GM18508 (cell line): ENCODE measurements around the gene NT5C1A.

Experiments
- ATAC-seq: cut with Tn5 transposase; IDR thresholded peaks from one replicate; pipeline ENCODE4 v1.9.1; 2021; ENCODE audit warnings: moderate number of reproducible peaks; ENCODE audit not compliant: insufficient read depth, unreplicated experiment

Gene NT5C1A

DNA sequence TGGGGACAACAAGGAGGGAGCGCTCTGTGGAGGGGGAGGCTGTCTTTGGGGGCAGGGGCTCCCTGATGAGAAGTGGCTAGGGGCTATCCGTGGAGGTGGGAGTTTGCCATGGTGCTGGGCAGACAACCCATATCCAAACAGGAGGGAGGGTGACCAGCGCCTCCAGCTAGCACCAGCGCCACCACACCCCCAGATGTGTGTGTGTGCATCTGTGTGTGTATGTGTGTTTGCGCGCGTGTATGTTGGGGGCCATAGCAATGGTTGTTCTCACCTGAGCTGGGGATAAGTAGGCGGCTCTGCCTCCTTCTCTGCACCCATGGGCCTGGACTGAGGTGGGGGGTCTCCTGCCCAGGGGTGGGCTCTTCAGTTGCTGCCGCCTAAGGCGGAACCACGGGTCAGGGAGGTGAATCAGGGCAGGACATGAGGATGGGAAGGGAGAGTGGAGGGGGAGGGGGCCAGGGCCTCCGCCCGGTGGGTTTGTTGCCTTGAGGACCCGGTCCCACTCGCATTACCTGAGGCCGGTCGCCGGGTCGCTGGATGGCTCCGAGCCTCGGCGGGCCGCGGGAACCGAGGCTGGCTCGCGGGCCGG is 19.0 kb upstream of the NT5C1A start:
- ATAC-seq, result no peak

DNA sequence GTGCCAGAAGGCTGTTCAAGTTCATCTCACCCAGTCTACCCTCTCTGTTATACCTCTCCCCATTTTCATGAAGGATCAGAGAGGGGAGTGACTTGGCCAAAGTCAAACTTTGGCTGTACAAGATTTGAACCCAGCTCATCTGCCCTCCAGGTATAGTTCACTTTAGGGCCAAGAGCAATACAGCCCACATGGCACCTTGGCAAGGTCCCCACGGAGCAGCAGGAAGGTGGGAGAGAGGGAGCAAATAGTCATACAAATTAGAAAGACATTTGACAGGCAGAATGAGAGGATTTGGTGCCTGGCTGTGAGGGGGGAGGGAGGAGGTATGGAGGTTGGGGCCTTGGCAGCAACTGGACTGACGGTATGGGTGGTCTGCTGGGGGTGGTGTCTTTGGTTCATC is 18.3 kb upstream of the NT5C1A start:
- ATAC-seq, result no peak

DNA sequence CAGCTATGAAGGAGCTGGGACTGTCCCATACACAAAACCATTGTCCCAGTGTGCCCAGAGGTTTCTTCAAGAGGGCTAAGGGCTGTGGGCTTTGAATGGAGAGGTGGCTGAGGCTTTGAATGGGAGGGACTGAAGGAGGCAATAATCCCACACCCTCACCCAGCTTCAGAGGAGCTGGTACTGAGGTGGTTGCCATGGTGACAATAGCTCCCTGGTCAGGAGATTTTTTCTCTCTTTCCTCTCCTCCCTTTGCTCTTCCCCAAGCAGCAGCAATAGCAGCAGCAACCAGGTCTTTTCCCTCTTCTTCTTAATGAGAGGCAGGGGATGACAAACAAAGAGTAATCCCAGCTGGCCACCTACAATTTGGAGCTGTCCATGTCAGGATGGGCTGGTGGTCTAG is 17.7 kb upstream of the NT5C1A start:
- no peak for ATAC-seq

DNA sequence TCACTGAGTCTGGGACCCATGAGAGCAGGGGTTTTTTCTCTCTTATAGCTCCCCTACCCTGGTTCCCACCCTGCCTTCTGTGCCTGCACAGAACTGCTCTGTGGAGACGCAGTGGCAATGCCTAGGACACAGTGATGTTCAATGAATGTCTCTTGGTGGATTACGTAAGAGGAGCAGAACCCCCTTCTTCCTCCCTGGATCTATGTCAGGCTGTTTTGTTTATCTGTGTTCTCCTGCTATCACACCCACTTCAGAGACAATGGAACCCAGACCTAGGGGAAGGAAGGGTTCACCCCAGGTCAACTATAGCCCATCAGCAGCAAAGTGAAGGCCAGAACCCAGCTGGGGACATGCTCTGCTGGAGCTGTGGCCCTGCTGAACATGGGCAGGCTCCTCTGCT is 17.3 kb upstream of the NT5C1A start:
- no peak for ATAC-seq

DNA sequence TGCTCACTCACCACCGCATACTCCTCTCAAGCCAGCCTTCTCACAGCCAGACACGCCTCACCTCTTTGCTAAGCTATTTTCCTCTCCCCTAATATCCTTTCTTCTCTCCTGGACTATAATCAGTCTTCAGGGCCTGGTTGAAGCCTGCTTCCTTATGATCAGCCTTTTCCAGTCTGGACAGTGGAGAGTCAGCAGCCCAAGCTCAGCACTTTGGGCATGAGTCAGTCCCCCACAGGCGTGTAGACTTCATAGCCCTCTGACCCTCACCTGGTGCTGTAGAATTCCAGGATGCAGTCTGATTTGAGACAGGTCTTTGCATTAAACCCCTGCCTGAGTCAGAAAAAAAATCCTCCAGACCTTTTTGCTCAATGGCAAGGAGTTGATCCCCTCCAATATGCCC is 16.8 kb upstream of the NT5C1A start:
- no peak for ATAC-seq

DNA sequence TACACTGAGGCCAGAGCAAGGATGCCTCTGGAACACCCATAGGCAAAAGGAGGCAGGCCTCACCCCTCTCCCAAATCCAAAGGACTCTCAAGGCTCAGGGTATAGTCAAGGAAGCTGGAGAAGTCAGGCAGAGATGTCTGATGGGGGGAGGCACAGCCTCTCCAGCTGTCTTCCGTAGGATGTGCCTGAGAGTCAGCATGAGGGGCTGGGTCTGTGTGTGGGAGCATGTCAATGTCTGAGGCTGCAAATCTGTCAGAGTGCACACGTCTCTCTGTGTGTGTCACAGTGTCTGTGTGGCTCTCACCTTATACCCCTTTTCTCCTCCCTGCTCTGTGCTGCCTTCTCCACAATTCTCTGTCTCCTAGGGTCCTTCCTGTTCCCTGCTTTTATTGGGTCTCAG is 15.3 kb upstream of the NT5C1A start:
- ATAC-seq, result no peak

DNA sequence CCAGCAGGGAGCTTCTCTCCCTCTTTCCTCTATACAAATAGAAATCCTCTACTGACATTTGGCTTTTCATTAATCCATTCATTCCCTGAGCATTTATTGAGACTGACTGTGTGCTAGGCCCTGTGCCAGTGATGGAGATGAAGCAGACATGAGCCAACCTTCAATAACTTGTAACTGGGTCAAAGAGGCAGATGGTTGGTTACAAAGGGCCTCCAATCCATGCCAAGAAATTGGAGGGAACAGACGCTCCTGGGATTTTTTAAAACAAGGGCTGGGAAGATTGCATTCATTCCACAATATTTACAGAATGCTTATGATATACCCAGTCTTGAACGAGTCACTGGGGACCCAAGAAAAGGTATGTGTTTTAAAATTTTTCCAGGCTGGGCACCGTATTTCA is 13.2 kb upstream of the NT5C1A start:
- ATAC-seq, result no peak

DNA sequence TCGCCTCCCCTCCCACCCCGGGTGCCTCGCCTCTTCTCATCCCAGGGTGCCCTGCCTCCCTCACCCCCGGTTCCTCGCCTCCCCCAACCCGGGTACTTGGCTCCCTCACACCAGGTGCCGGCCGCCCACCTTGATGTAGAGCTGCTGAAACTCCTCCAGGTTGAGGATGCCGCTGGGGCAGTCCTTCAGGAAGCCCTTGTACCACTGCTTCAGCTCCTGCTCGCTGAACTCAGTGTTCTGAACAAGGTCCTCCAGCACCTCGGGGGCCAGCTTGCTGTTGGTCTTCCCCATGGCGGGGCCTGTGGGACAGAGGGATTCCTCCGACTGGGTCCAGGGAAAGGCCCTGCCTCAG is 12.4 kb upstream of the NT5C1A start:
- no peak for ATAC-seq

DNA sequence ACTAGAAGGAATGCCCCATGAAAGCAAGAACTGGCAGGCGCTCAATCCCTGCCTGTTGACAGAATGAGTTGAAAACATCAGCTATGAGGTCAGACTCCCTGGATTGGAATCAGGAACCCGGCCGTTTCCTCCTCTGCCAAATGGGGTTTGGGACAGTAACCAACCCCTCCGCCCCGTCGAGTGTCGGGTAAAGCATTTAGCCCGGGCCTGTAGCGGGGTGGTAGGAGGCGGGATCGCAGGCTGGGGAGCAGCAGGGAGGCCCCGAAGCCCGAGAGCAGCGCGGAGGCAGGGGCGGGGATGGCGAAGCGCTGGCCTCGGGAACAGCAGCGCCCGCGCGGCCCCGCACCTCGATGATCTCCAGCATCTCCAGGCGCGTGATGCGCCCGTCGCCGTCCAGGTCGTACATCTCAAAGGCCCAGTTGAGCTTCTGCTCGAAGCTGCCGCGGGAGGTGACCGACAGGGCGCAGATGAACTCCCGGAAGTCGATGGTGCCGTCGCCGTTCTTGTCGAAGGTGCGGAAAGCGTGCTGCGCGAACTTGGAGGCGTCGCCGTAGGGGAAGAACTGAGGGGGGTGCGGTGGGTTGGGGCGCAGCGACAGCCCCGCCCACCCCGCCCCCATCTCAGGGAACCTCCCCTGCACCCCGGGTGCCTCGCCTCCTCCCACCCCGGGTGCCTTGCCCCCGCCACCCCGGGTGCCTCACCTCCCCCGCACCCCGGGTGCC is 11.8 kb upstream of the NT5C1A start:
- ATAC-seq, result no peak

DNA sequence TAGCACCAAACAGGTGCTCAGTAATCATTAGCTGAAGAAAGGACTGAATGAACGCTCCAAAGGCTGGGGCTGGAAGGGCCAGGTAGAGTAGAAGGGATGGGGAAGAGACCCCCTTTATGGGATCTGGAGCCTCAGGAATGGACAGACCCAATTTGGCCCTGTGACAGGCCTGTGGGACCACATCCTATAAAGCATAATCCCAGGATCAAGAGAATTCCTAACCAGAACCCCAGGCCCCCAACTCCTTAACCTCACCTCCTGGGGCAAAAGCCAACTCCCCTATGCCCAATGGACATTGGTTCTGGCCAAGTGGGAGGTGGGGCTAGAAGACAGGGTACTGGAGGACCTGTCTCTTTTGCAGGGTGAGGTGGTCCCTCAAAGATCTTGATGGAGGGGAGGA is 10.1 kb upstream of the NT5C1A start:
- ATAC-seq, result no peak

DNA sequence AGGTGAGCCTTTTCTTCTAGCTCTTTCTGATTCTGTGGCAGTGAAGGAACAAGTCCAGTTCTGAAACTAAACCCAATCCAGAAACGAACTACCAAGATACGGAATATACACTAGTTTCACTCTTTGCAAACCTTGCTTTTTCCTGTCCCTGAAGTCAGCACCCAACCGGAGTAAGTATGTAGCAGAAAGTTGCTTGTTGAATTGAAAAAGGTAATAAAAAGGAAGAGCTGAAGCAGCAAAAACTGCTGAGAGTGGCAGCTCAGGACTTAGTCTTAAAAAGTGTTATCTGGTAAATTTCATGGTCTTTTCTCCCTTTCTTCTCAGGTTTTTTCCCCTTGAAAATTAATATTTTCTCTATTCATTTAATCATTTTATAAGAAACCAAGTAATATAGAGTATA is 9.4 kb upstream of the NT5C1A start:
- ATAC-seq, result no peak

DNA sequence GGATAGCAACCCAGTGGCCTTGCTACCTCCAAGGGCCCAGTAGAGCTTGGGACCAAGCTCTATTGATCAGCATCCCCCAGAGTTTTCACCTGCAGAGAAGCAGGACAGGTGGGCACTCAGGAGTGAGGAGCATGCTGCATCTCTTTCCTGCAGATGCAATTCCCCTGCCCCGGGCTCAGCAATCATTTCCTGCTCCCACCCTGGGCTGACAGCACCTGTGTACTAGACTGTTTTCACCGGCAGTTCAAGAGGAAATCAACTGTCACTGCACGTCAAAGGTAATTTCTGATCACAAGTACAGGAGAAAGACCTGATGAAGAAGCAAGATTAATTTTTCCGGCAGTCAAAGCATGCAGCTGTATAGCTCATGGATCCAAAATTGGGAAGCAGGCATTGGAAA is 8.8 kb upstream of the NT5C1A start:
- no peak for ATAC-seq

DNA sequence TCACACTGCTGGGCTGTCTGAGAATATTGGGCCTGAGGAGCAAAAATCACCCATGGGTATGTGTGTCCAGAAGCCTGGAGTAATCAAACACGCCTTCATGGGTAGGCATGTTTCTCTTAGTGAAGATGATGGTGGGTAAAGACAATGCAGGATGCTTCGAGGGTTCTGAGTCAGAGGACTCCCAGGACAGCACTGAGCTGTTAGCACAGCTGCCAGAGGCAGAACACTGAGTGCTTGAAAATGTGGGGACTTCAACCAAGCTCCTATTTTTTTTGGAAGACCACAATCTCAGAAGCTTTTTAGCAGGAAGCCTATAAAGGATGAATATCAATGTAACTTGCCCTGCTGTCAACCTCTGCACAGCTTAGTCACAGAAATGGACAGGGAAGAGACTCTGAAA is 7.9 kb upstream of the NT5C1A start:
- no peak for ATAC-seq

DNA sequence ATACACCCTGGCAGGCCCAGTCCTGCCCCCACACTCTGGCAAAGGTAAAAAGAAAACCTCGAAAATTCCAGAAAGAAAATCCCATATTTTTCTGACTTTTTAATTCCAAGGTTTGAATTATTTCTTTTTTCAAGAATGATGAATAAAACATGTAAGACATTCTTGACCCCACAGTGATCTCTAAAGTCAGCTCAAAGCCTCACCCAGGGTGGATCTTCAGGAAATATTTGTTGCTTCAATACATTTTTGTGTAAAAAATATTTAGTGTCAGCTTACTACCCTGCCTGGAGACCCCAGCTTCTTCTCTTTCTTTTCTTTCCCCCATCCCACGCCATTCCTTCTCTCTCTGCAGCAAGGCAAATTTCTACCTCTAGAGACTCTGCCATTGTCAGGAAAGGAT is 7.0 kb upstream of the NT5C1A start:
- ATAC-seq, result no peak

DNA sequence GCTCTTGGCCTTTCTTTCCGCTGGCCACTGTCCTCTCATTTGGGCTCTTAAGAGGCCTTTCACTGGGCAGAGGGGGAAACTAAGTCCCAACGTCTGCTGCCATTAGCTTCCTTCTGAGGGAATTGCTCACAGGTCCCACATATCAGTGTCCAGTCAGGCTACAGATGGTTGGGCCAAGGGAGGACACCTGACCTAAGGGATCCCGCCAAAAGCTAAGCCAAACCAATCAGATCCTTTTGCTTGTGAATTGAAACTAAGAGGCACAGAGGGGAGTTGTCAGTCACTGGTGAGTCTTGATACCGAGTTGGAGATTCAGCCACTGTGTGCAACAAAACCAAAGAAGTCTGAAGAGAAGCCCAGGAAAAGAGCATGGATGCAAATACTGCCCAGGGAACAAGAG is 5.7 kb upstream of the NT5C1A start:
- ATAC-seq, result no peak

DNA sequence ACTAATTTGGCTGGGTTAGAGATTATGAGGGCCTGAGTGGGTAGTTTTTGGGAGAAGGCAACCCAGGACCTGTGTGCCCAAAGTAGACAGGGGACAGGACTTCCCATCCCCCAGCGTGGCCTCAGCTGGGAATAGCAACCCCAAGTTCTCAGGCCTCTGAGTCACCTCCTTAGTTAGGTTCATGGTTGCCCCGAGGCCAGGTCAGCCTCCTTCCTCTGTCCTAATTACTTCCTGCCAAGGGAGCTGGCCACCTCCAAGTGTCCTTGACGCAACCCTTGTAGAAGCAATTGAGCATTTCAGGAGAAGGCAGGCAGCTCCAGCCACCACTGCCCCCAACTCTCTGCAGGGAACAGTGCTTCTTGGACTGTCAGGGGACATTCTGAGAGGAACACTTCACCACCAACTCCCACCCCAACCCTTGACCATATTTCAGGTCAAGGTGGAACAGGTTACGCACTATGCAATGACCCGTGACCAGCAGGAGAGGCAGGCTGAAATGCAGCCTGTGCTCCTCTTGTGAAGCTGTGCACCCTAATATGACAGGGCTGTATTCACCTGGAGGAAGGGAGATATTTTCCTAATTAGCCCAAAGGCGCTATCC is 5.1 kb upstream of the NT5C1A start:
- ATAC-seq, result no peak

DNA sequence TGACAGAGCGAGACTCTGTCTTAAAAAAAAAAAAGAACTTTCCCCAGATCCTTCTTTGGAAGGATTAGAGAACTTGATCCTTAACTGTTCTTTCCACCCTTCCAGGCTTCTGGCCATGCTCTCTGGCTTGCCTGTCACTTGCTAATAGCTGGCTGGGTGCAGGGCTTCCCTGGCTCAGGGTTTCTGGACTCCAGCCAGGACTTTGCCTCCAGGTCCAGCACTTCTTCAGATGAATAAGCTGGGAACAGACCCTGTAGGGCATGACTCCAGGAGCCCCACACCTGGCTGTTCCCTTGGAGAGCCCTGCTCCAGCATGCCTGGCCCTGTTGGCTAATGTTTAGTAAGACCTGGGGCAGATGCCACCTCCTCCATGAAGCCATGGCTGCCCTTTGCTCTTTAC is 3.3 kb upstream of the NT5C1A start:
- no peak for ATAC-seq

DNA sequence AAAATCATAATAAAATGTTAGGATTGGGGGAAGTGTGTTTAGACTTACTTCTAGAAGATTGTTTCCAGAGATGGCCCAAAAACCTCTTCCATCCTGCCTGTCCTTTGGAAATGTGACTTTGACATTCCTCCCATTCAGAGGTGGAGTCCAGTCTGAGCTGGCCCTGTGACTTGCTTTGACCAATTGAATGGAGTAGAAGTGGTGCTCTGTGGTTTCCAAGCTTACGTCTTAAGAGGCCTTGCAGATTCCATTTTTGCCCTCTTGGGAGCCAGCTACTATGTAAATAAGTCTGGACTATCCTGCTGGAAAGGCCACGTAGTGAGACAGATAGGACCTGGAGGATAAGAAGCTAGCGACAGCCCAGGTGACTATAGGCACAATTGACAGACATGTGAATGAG is 1.3 kb upstream of the NT5C1A start:
- no peak for ATAC-seq

DNA sequence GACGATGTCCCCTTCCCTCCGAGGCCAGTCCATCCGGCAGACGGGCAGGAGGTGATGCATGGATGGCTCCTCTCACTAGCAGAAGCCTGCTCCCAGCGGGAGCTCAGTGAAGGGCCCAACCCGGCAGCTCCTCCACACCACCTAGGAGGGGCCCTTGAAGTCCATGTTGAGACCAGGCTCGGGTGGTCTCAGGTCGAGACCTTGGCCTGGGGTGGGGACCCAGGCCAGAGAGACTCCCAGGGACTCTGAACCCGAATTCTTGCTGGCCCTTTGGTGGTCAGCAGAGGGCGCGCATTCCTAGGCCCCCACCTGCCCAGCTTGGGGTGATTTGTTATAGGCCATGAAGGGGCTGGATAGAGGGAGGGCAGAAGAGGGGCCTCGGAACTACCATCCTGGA is 642 bp upstream of the NT5C1A start:
- ATAC-seq, result no peak

DNA sequence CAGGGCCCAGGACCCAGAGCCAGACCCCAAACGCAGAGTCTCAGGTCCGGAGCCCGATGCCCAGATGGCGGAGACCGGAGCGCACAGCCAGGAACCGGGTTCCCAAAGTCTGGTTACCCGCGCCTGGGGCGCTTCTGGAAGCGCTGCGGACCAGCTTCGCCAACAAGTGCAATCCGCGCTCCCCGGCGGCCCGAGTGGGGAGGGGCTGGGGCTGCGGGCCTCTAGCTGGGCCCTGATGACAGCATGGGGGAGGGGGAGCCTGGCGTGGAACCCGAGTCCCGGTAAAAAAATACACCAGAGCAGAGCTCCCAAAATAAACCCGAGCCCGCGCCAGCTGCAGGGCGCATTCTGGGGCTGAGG is 494 bp downstream of the NT5C1A start:
- no peak for ATAC-seq

DNA sequence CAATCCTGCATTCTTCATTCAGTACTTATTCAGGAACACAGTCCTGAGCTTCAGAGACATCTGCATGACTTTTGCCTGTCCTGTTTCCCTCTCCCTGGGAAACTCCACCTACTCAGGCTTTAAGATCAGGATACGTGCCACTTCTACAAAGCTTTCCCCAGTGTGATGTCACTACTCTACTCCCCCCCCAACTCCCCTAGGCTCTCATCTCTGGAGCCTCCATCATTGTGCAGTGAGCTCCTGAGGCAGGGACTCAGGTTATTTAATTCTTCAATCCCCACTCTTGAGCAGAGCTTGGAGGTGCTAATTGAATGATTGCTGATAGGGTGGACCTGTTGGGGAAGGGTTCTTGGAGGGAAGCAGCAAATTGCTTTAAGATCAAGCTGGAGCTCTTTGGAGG is 1.2 kb downstream of the NT5C1A start:
- no peak for ATAC-seq

DNA sequence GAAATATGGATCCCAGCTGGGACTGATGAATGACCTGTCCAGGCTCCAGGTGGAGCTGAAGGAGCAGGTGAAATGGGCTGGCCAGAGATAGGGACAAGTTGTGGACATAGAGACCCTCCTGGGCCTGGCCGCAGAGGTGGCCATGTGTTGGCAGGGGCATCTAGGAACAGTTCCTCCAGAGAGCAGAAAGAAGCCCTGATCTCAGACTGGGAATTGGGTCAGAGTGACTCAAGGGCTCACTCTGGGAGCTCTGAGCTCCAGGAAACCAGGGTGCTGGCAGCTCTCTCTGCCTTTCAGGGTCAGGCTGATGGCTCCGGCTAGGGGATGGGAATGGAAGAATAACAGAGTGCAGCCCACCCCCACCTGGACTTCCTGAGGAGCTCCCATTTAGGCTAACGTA is 3.0 kb downstream of the NT5C1A start:
- no peak for ATAC-seq
